ENCODE measurements around the gene MAPKBP1. TPM values are rescaled to one million over a fixed set of nuclear protein-coding genes. Genes with fewer than 3 reads are reported as not detected.
"Not testable (repeated sequence)": the region's sequence is repeated elsewhere in the genome, so short reads cannot be mapped to it uniquely, and the experiment has no call there.

MAPKBP1 gene
- polyA plus RNA-seq, 1 donor from 2014 or later: 2.7 TPM

- H3K4me3 Mint-ChIP-seq: peak overlapping the region in 1 of 4 donors; percentile 32
Measured at GRCh38 chr15:41823502-41823901, 49.2 kb downstream of the MAPKBP1 start.

GRCh38 chr15:41824062-41824745, 49.9 kb downstream of the MAPKBP1 start:
- Mint-ChIP-seq H3K27ac (no peak overlapping the region), H3K36me3 (no peaks in the 10 kb centered on the region), H3K9me3 (no peaks in the 10 kb centered on the region), H3K4me3 (peak overlapping the region in 2 of 4 donors; percentile 18 to 68), H3K4me1 (peaks cover 7 to 12% (median 9%) of the 10 kb centered on the region in 3 donors), H3K27me3 (peaks cover 5% of the 10 kb centered on the region)

More at GRCh38 chr15:41823502-41823901, 49.2 kb downstream of the MAPKBP1 start:
- H3K27me3 Mint-ChIP-seq: no peaks in the 10 kb centered on the region
- H3K4me1 Mint-ChIP-seq: peaks cover 2 to 7% (median 4%) of the 10 kb centered on the region in 3 donors
- no peaks in the 10 kb centered on the region for H3K9me3 Mint-ChIP-seq
- peaks cover 2% of the 10 kb centered on the region for H3K36me3 Mint-ChIP-seq
- H3K27ac Mint-ChIP-seq: no peak overlapping the region

- H3K27ac Mint-ChIP-seq: no peak overlapping the region
- peak overlapping the region in 1 of 4 donors; percentile 68 for H3K4me3 Mint-ChIP-seq
- H3K9me3 Mint-ChIP-seq: no peaks in the 10 kb centered on the region
- H3K4me1 Mint-ChIP-seq: peaks cover 7 to 12% (median 9%) of the 10 kb centered on the region in 3 donors
- H3K36me3 Mint-ChIP-seq: no peaks in the 10 kb centered on the region
- H3K27me3 Mint-ChIP-seq: peaks cover 5% of the 10 kb centered on the region
Measured at GRCh38 chr15:41825145-41825544, 50.9 kb downstream of the MAPKBP1 start.

GRCh38 chr15:41825572-41826535, 51.6 kb downstream of the MAPKBP1 start:
- H3K36me3 Mint-ChIP-seq: no peaks in the 10 kb centered on the region
- peaks cover 5% of the 10 kb centered on the region for H3K27me3 Mint-ChIP-seq
- H3K4me3 Mint-ChIP-seq: peak overlapping the region; percentile 54 to 90 (median 80)
- peaks cover 7 to 12% (median 9%) of the 10 kb centered on the region in 3 donors for H3K4me1 Mint-ChIP-seq
- H3K27ac Mint-ChIP-seq: peak overlapping the region in 1 of 3 donors; percentile 9
- no peaks in the 10 kb centered on the region for H3K9me3 Mint-ChIP-seq

GRCh38 chr15:41827290-41827879, 53.1 kb downstream of the MAPKBP1 start:
- H3K4me1 Mint-ChIP-seq: peaks cover 7 to 14% (median 9%) of the 10 kb centered on the region in 3 donors
- H3K27ac Mint-ChIP-seq: peak overlapping the region; percentile 13 to 76 (median 66)
- no peaks in the 10 kb centered on the region for H3K9me3 Mint-ChIP-seq
- H3K4me3 Mint-ChIP-seq: peak overlapping the region; percentile 85 to 100 (median 96)
- no peaks in the 10 kb centered on the region for H3K36me3 Mint-ChIP-seq
- H3K27me3 Mint-ChIP-seq: peaks cover 5% of the 10 kb centered on the region

GRCh38 chr15:41827880-41828806, 53.9 kb downstream of the MAPKBP1 start, which contains the start of gene JMJD7:
Gene JMJD7, plus strand, starts transcription at chr15:41828092. Its CDS starts 33 bp downstream, at chr15:41828125.
- H3K4me1 Mint-ChIP-seq: peaks cover 14 to 21% (median 17%) of the 10 kb centered on the region in 3 donors
- H3K36me3 Mint-ChIP-seq: no peaks in the 10 kb centered on the region
- H3K27me3 Mint-ChIP-seq: peaks cover 5% of the 10 kb centered on the region
- peak within 1 kb of the TSS; percentile 13 to 76 (median 66) for H3K27ac Mint-ChIP-seq
- H3K9me3 Mint-ChIP-seq: no peaks in the 10 kb centered on the region
- H3K4me3 Mint-ChIP-seq: peak within 1 kb of the TSS; percentile 85 to 100 (median 96)

- peaks cover 14 to 21% (median 17%) of the 10 kb centered on the region in 3 donors for H3K4me1 Mint-ChIP-seq
- H3K27ac Mint-ChIP-seq: peak overlapping the region in 1 of 3 donors; percentile 66
- H3K4me3 Mint-ChIP-seq: peak overlapping the region; percentile 85 to 100 (median 96)
- peaks cover 3% of the 10 kb centered on the region for H3K36me3 Mint-ChIP-seq
- H3K9me3 Mint-ChIP-seq: no peaks in the 10 kb centered on the region
- H3K27me3 Mint-ChIP-seq: peaks cover 5% of the 10 kb centered on the region
Measured at GRCh38 chr15:41828807-41829141, 54.5 kb downstream of the MAPKBP1 start.

- no peak overlapping the region for H3K27ac Mint-ChIP-seq
- peaks cover 5% of the 10 kb centered on the region for H3K27me3 Mint-ChIP-seq
- H3K9me3 Mint-ChIP-seq: no peaks in the 10 kb centered on the region
- peak overlapping the region in 1 of 4 donors; percentile 24 for H3K4me3 Mint-ChIP-seq
- peaks cover 14 to 23% (median 17%) of the 10 kb centered on the region in 3 donors for H3K4me1 Mint-ChIP-seq
- H3K36me3 Mint-ChIP-seq: peaks cover 3% of the 10 kb centered on the region
Measured at GRCh38 chr15:41829959-41830646, 55.8 kb downstream of the MAPKBP1 start.

GRCh38 chr15:41831291-41831690, 57.0 kb downstream of the MAPKBP1 start:
- not testable (repeated sequence) for H3K36me3 Mint-ChIP-seq, H3K27me3 Mint-ChIP-seq, H3K27ac Mint-ChIP-seq, H3K9me3 Mint-ChIP-seq
- peaks cover 14 to 23% (median 17%) of the 10 kb centered on the region in 3 donors for H3K4me1 Mint-ChIP-seq
- H3K4me3 Mint-ChIP-seq: peak overlapping the region in 2 of 4 donors; percentile 12 to 16

- peak overlapping the region in 1 of 3 donors; percentile 22 for H3K27ac Mint-ChIP-seq
- no peak overlapping the region for H3K4me3 Mint-ChIP-seq
- peaks cover 14 to 21% (median 16%) of the 10 kb centered on the region in 3 donors for H3K4me1 Mint-ChIP-seq
- H3K9me3 Mint-ChIP-seq: no peaks in the 10 kb centered on the region
- peaks cover 3% of the 10 kb centered on the region for H3K36me3 Mint-ChIP-seq
- peaks cover 5% of the 10 kb centered on the region for H3K27me3 Mint-ChIP-seq
Measured at GRCh38 chr15:41832208-41832607, 57.9 kb downstream of the MAPKBP1 start.

GRCh38 chr15:41832875-41833274, 58.6 kb downstream of the MAPKBP1 start:
- Mint-ChIP-seq H3K36me3 (peaks cover 3% of the 10 kb centered on the region), H3K4me3 (peak overlapping the region in 2 of 4 donors; percentile 33 to 58), H3K4me1 (peaks cover 14 to 19% (median 14%) of the 10 kb centered on the region in 3 donors), H3K9me3 (no peaks in the 10 kb centered on the region), H3K27ac (peak overlapping the region in 2 of 3 donors; percentile 22 to 53), H3K27me3 (peaks cover 5% of the 10 kb centered on the region)

- Mint-ChIP-seq H3K4me3 (no peak overlapping the region), H3K4me1 (peaks cover 7 to 11% (median 8%) of the 10 kb centered on the region in 3 donors), H3K36me3 (peaks cover 3% of the 10 kb centered on the region), H3K9me3 (no peaks in the 10 kb centered on the region), H3K27ac (no peak overlapping the region), H3K27me3 (no peaks in the 10 kb centered on the region)
Measured at GRCh38 chr15:41834096-41834495, 59.8 kb downstream of the MAPKBP1 start.

GRCh38 chr15:41836073-41836472, 61.8 kb downstream of the MAPKBP1 start:
- no peak overlapping the region for H3K4me3 Mint-ChIP-seq
- no peaks in the 10 kb centered on the region for H3K9me3 Mint-ChIP-seq
- peaks cover 7 to 11% (median 8%) of the 10 kb centered on the region in 3 donors for H3K4me1 Mint-ChIP-seq
- no peaks in the 10 kb centered on the region for H3K27me3 Mint-ChIP-seq
- no peak overlapping the region for H3K27ac Mint-ChIP-seq
- H3K36me3 Mint-ChIP-seq: peaks cover 3% of the 10 kb centered on the region
